A673 (cell line): ENCODE data around the gene SNX12. TPM values are rescaled to one million over a fixed set of nuclear protein-coding genes. Genes with fewer than 3 reads are reported as not detected.

ENCODE experiments used
- BruUV-seq: library from RNA; stranded (reverse); fragments of 400-500 nt; replicated peaks from 2 replicates; lab custom pipeline; 2021; lab: Mats Ljungman, UMichigan
- CTCF ChIA-PET: fragments of 300-600 bp; sonication (Branson Sonifier 250); formaldehyde crosslinking; loops from one replicate; lab custom pipeline; 2022; ENCODE audit warnings: antibody characterized with exemption; lab: Charles Lee
- POLR2A ChIA-PET: fragments of 300-600 bp; sonication (Branson Sonifier 250); formaldehyde crosslinking; loops from one replicate; lab custom pipeline; 2022; ENCODE audit warnings: antibody characterized with exemption; ENCODE audit not compliant: low non-redundant PET; lab: Charles Lee
- DNase-seq: peaks from one replicate; pipeline ENCODE4 v3.0.0-alpha.2; 2015; ENCODE audit warnings: low spot score
- H3K27ac ChIP-seq: fragments of 200-600 bp; sonication (generic); 2 replicates; pipeline ENCODE4 v1.5.1; 2016; ENCODE audit warnings: mixed run types, low read depth, mild to moderate bottlenecking, mixed read lengths, antibody characterized with exemption, low read length; ENCODE audit not compliant: poor library complexity, severe bottlenecking
- H3K27me3 ChIP-seq: fragments of 200-600 bp; sonication (generic); replicated peaks from 2 replicates; pipeline ENCODE4 v1.6.1; 2017; ENCODE audit warnings: mixed run types, low read depth, mild to moderate bottlenecking, mixed read lengths, antibody characterized with exemption, low read length; ENCODE audit not compliant: insufficient read depth, poor library complexity
- H3K36me3 ChIP-seq: fragments of 200-600 bp; sonication (generic); 2 replicates; pipeline ENCODE4 v1.6.1; 2016; ENCODE audit warnings: mixed run types, mild to moderate bottlenecking, mixed read lengths, antibody characterized with exemption, low read length; ENCODE audit not compliant: insufficient read depth, poor library complexity, severe bottlenecking
- H3K4me1 ChIP-seq: fragments of 200-600 bp; sonication (generic); 2 replicates; pipeline ENCODE4 v1.6.1; 2017; ENCODE audit warnings: mixed run types, mild to moderate bottlenecking, mixed read lengths, antibody characterized with exemption, low read length; ENCODE audit not compliant: insufficient read depth, poor library complexity, severe bottlenecking
- H3K4me3 ChIP-seq: fragments of 200-600 bp; sonication (generic); 2 replicates; pipeline ENCODE4 v1.5.1; 2016; ENCODE audit warnings: low read depth, mixed run types, mild to moderate bottlenecking, mixed read lengths, low read length; ENCODE audit not compliant: poor library complexity, severe bottlenecking
- H3K9me3 ChIP-seq: fragments of 200-600 bp; sonication (generic); 2 replicates; pipeline ENCODE4 v1.6.1; 2016; ENCODE audit warnings: mixed run types, low read depth, mild to moderate bottlenecking, mixed read lengths, antibody characterized with exemption, low read length; ENCODE audit not compliant: poor library complexity, severe bottlenecking
- EZH2 ChIP-seq: fragments of 200-600 bp; sonication (generic); IDR thresholded peaks from 2 replicates; pipeline ENCODE4 v1.6.1; 2017; ENCODE audit warnings: borderline replicate concordance, low read depth, mild to moderate bottlenecking, mixed read lengths, antibody characterized with exemption, low read length; ENCODE audit not compliant: poor library complexity, severe bottlenecking
- intact Hi-C: fragments of 100-400 bp; cut with micrococcal nuclease; formaldehyde crosslinking; loops from one replicate; pipeline ENCODE4 v1.10.0; 2022; ENCODE audit not compliant: unreplicated experiment
- total RNA-seq: library from RNA; stranded (reverse); gene quantifications from 2 replicates; pipeline ENCODE4 v1.2.3, GENCODE V29; 2021
- TF ChIP-seq, protein P1 (sequence below): fragments of 300-800, 200-600 bp; sonication (generic); conservative IDR thresholded peaks from 2 replicates; pipeline ENCODE4 v1.5.1; 2017; ENCODE audit warnings: low read depth, mild to moderate bottlenecking, antibody characterized with exemption, low read length, moderate library complexity, mixed read lengths

Gene SNX12
- total RNA-seq, 1 experiment from 2014 or later: 58.9 TPM

DNA sequence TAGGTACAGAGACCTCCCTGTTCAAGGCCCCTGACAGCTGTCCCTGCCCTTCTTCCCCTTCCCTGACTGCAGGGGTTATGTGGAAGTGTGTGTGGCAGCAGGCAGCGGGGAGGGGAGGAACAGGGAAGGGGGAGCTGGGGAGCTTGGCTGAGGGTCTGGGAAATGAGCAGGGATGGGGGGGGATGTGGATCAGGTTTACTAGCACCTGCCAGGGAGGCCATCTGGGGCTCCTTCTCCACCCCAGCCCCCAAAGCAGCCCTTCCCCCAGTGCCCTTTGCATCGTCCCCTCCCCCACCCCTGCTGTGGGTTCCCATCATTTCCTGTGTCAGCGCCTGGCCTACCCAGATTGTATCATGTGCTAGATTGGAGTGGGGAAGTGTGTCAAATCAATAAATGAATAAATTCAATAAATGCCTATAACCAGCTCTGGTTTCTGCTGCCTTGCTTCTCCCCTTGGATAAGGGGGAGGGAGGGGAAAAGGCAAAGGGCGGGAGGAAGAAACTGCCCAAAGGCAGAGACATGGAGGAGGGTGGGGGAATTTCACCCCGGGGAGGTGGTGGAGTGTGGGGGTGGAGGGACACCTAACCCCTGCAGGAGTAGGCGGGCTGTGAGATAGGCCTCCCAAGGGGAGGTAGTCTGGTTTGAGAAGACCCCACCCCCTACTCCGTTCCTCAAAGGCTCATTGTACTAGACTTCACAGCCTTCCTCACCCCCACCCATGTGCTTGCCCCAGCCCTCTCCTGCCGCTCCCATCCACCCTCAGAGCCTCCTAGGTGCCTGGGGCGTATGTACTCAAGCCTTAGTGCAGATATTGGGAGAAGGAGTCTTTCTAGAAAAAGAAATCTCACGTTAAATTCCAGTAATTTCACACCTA, 35.2 kb upstream of the SNX12 start:
- ChIA-PET POLR2A (no interaction called here), CTCF (no interaction called here)
- H3K27ac ChIP-seq: peak overlapping the region; percentile 55
- no peak overlapping the region for H3K4me3 ChIP-seq
- peaks cover 11% of the 10 kb centered on the region for H3K4me1 ChIP-seq
- H3K9me3 ChIP-seq: no peaks in the 10 kb centered on the region
- H3K36me3 ChIP-seq: no peaks in the 10 kb centered on the region
- no TSS peak for BruUV-seq
- no peaks in the 10 kb centered on the region for H3K27me3 ChIP-seq
- intact Hi-C loops: no loop called here
- no peak for TF ChIP-seq EZH2
- TF ChIP-seq, protein P1, sequence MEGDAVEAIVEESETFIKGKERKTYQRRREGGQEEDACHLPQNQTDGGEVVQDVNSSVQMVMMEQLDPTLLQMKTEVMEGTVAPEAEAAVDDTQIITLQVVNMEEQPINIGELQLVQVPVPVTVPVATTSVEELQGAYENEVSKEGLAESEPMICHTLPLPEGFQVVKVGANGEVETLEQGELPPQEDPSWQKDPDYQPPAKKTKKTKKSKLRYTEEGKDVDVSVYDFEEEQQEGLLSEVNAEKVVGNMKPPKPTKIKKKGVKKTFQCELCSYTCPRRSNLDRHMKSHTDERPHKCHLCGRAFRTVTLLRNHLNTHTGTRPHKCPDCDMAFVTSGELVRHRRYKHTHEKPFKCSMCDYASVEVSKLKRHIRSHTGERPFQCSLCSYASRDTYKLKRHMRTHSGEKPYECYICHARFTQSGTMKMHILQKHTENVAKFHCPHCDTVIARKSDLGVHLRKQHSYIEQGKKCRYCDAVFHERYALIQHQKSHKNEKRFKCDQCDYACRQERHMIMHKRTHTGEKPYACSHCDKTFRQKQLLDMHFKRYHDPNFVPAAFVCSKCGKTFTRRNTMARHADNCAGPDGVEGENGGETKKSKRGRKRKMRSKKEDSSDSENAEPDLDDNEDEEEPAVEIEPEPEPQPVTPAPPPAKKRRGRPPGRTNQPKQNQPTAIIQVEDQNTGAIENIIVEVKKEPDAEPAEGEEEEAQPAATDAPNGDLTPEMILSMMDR: no peak
- no peak for DNase-seq

DNA sequence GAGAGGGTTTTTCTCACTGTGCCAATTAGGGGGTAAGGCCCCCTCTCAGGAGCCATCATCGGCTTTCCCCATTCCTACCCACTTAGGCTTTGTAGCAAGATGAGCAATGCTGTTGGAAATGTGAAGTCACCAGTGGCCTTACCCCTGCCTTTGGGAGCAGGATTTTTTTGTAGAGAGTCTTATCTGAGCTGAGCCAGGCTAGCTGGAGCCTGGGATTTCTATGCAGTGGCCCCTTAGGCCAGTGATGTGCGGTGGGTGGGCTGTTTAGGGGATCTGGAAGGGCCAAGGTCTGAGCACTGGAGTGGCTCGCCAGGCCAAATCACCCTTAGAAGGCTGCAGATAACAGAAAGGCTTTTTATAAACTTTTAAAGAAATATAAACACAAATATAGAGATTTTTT, 34.2 kb upstream of the SNX12 start:
- BruUV-seq: no TSS peak
- intact Hi-C loops: no loop called here

GRCh38 chrX:71100581-71101505, 32.7 kb upstream of the SNX12 start:
- no peak for DNase-seq
- TF ChIP-seq, protein P1: no peak
- no peak for TF ChIP-seq EZH2
- H3K27ac ChIP-seq: no peak overlapping the region
- no peak overlapping the region for H3K4me3 ChIP-seq
- no peaks in the 10 kb centered on the region for H3K9me3 ChIP-seq
- H3K27me3 ChIP-seq: no peaks in the 10 kb centered on the region
- H3K4me1 ChIP-seq: peaks cover 11% of the 10 kb centered on the region
- POLR2A ChIA-PET: interaction anchor here (0.6 kb wide), 1 partner anchor 18 kb away, joined by 6 read pairs; the partner anchor contains the start of gene MED12
- intact Hi-C loops: no loop called here
- CTCF ChIA-PET: no interaction called here
- no peaks in the 10 kb centered on the region for H3K36me3 ChIP-seq
- no TSS peak for BruUV-seq

More for the DNA sequence above, 34.2 kb upstream of the SNX12 start:
- H3K9me3 ChIP-seq: no peaks in the 10 kb centered on the region
- H3K4me3 ChIP-seq: no peak overlapping the region
- no peak for DNase-seq
- TF ChIP-seq, protein P1: no peak
- no peak for TF ChIP-seq EZH2
- ChIA-PET CTCF (no interaction called here), POLR2A (no interaction called here)
- peaks cover 11% of the 10 kb centered on the region for H3K4me1 ChIP-seq
- no peaks in the 10 kb centered on the region for H3K27me3 ChIP-seq
- H3K36me3 ChIP-seq: no peaks in the 10 kb centered on the region
- peak overlapping the region; percentile 55 for H3K27ac ChIP-seq
